Measurements from ENCODE around the gene LRRC4. TPM values are rescaled to one million over a fixed set of nuclear protein-coding genes. Genes with fewer than 3 reads are reported as not detected.
A peak's percentile ranks its signal among the peaks of the same experiment; 100 is the strongest.

The LRRC4 gene
- total RNA-seq (10 to 100 TPM in 1 of 2 donors, 1 to 10 TPM in 1; 5.8 to 14.6 TPM), polyA plus RNA-seq (1 to 10 TPM; 4.7 to 8.1 TPM)
- long read RNA-seq, donor 1, partial matches to known transcripts: 229 of 256 reads
- long read RNA-seq, donor 1, other reads (novel, unspliced or antisense): 25 of 256 reads
- long read RNA-seq, donor 2, partial matches to known transcripts: 185 of 185 reads
- long read RNA-seq, donor 2, other reads (novel, unspliced or antisense): 0 of 185 reads
- long read RNA-seq, donor 3, partial matches to known transcripts: 0 of 1 reads
- long read RNA-seq, donor 3, other reads (novel, unspliced or antisense): 0 of 1 reads
- long read RNA-seq, donor 4, partial matches to known transcripts: 0 of 1 reads
- long read RNA-seq, donor 4, other reads (novel, unspliced or antisense): 0 of 1 reads
- long read RNA-seq, donor 5, transcript LRRC4-201 (2 exons, 3,828 nt): major isoform, 5 of 298 reads
- long read RNA-seq, donor 5, partial matches to known transcripts: 267 of 298 reads
- long read RNA-seq, donor 5, other reads (novel, unspliced or antisense): 25 of 298 reads

GRCh38 chr7:128030654-128031611 lies at the start of gene LRRC4:
Gene LRRC4 (minus strand): TSS chr7:128031437. CDS start chr7:128030640, 797 bp downstream.
- ATAC-seq (ENCODE audit: insufficient read depth, low FRiP score): peak; percentile 4
- TF ChIP-seq, protein P1, sequence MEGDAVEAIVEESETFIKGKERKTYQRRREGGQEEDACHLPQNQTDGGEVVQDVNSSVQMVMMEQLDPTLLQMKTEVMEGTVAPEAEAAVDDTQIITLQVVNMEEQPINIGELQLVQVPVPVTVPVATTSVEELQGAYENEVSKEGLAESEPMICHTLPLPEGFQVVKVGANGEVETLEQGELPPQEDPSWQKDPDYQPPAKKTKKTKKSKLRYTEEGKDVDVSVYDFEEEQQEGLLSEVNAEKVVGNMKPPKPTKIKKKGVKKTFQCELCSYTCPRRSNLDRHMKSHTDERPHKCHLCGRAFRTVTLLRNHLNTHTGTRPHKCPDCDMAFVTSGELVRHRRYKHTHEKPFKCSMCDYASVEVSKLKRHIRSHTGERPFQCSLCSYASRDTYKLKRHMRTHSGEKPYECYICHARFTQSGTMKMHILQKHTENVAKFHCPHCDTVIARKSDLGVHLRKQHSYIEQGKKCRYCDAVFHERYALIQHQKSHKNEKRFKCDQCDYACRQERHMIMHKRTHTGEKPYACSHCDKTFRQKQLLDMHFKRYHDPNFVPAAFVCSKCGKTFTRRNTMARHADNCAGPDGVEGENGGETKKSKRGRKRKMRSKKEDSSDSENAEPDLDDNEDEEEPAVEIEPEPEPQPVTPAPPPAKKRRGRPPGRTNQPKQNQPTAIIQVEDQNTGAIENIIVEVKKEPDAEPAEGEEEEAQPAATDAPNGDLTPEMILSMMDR (IDR thresholded peaks at IDR 0.05; ENCODE audit: control extremely low read depth, extremely low read depth): no peak

GRCh38 chr7:128080169-128080568 lies 48.9 kb upstream of the LRRC4 start:
- no peak for DNase-seq
- TF ChIP-seq, protein P1 (IDR thresholded peaks at IDR 0.05; ENCODE audit: control extremely low read depth, extremely low read depth): no peak
- no peak overlapping the region for H3K27ac ChIP-seq (ENCODE audit: low read depth in 1 of 2, low read length in 1 of 2)
- WGBS, 2 donors: 95 to 97% methylated on average over 7 of the region's 7 CpGs
- H3K36me3 ChIP-seq (ENCODE audit: control insufficient read depth in 4 of 4, insufficient read depth in 4 of 4, low read length in 4 of 4): peaks cover 0 to 30% (median 12%) of the 10 kb centered on the region in 4 donors
- H3K4me1 ChIP-seq (ENCODE audit: control insufficient read depth in 5 of 5, insufficient read depth in 5 of 5, low read length in 5 of 5): peaks cover 0 to 51% (median 9%) of the 10 kb centered on the region in 5 donors
- H3K27me3 ChIP-seq (ENCODE audit: control insufficient read depth in 3 of 3, insufficient read depth in 3 of 3, low read length in 2 of 3): no peaks in the 10 kb centered on the region
- H3K9ac ChIP-seq (ENCODE audit: insufficient read depth in 1 of 2, low read length in 2 of 2): no peak overlapping the region
- no peak for ATAC-seq (ENCODE audit: insufficient read depth, low FRiP score)
- no peaks in the 10 kb centered on the region for H3K9me3 ChIP-seq (ENCODE audit: control insufficient read depth in 4 of 4, insufficient read depth in 3 of 4, low read length in 3 of 4)
- H3K4me3 ChIP-seq: no peak overlapping the region

More at GRCh38 chr7:128030654-128031611, at the start of gene LRRC4:
- 8 to 13% methylated on average over 67 to 87 of the region's 87 CpGs for WGBS, 2 donors
- H3K4me1 ChIP-seq (ENCODE audit: control insufficient read depth in 5 of 5, insufficient read depth in 5 of 5, low read length in 5 of 5): peaks cover 7 to 35% (median 11%) of the 10 kb centered on the region in 5 donors
- H3K9ac ChIP-seq (ENCODE audit: insufficient read depth in 1 of 2, low read length in 2 of 2): no peak within 1 kb of the TSS
- H3K27ac ChIP-seq (ENCODE audit: low read depth in 1 of 2, low read length in 1 of 2): peak within 1 kb of the TSS; percentile 13 to 49
- peaks cover 0 to 9% (median 5%) of the 10 kb centered on the region in 4 donors for H3K36me3 ChIP-seq (ENCODE audit: control insufficient read depth in 4 of 4, insufficient read depth in 4 of 4, low read length in 4 of 4)
- H3K27me3 ChIP-seq (ENCODE audit: control insufficient read depth in 3 of 3, insufficient read depth in 3 of 3, low read length in 2 of 3): peaks cover 0 to 10% (median 6%) of the 10 kb centered on the region in 3 donors
- H3K4me3 ChIP-seq: peak within 1 kb of the TSS; percentile 44
- peak; percentile 57 to 70 (median 62) for DNase-seq
- peaks cover 0 to 4% (median 0%) of the 10 kb centered on the region in 4 donors for H3K9me3 ChIP-seq (ENCODE audit: control insufficient read depth in 4 of 4, insufficient read depth in 3 of 4, low read length in 3 of 4)

- no peak for ATAC-seq (ENCODE audit: insufficient read depth, low FRiP score)
- H3K9me3 ChIP-seq (ENCODE audit: control insufficient read depth in 4 of 4, insufficient read depth in 3 of 4, low read length in 3 of 4): no peaks in the 10 kb centered on the region
- H3K27me3 ChIP-seq (ENCODE audit: control insufficient read depth in 3 of 3, insufficient read depth in 3 of 3, low read length in 2 of 3): no peaks in the 10 kb centered on the region
- no peak overlapping the region for H3K27ac ChIP-seq (ENCODE audit: low read depth in 1 of 2, low read length in 1 of 2)
- no peak for DNase-seq
- H3K4me1 ChIP-seq (ENCODE audit: control insufficient read depth in 5 of 5, insufficient read depth in 5 of 5, low read length in 5 of 5): peaks cover 0 to 35% (median 9%) of the 10 kb centered on the region in 5 donors
- H3K4me3 ChIP-seq: no peak overlapping the region
- H3K36me3 ChIP-seq (ENCODE audit: control insufficient read depth in 4 of 4, insufficient read depth in 4 of 4, low read length in 4 of 4): peaks cover 0 to 27% (median 12%) of the 10 kb centered on the region in 4 donors
- H3K9ac ChIP-seq (ENCODE audit: insufficient read depth in 1 of 2, low read length in 2 of 2): no peak overlapping the region
- TF ChIP-seq, protein P1 (IDR thresholded peaks at IDR 0.05; ENCODE audit: control extremely low read depth, extremely low read depth): no peak
- WGBS, 2 donors: 96 to 99% methylated on average over 3 of the region's 3 CpGs
These were observed 47.1 kb upstream of the LRRC4 start for GRCh38 chr7:128078309-128078708.
